Measurements from ENCODE around the gene MPC1L. TPM values are rescaled to one million over a fixed set of nuclear protein-coding genes. Genes with fewer than 3 reads are reported as not detected.

MPC1L gene
- total RNA-seq, 1 experiment from 2014 or later = not detected

GRCh38 chrX:40652664-40653063 is 29.4 kb downstream of the MPC1L start:
- Histone ChIP-seq H3K27me3 (ENCODE audit: insufficient read depth, low read length) (no peaks in the 10 kb centered on the region), H3K36me3 (ENCODE audit: control insufficient read depth in 1 of 2, insufficient read depth in 2 of 2, low read length in 2 of 2) (0 out of 4 replicates have a peak, but pooled peaks cover 0 to 3% of the 10 kb centered on the region in 2 experiments), H4K20me1 (ENCODE audit: insufficient read depth) (no peaks in the 10 kb centered on the region), H3K9ac (ENCODE audit: low read length) (no peak overlapping the region), H3K4me2 (ENCODE audit: low read length) (no peak overlapping the region), H3K4me1 (ENCODE audit: control insufficient read depth in 1 of 2, insufficient read depth in 2 of 2, low read length in 2 of 2) (peaks cover 4% of the 10 kb centered on the region in 2 experiments; a peak in 2 of 4 replicates), H3K79me2 (ENCODE audit: insufficient read depth, low read length) (no peaks in the 10 kb centered on the region), H3K4me3 (replicated peaks in 1 of 2; ENCODE audit: low read depth in 1 of 2, low read length in 2 of 2) (no peak overlapping the region), H3K9me2 (ENCODE audit: insufficient read depth) (no peaks in the 10 kb centered on the region), H2AFZ (ENCODE audit: low read depth, low read length, poor library complexity, severe bottlenecking) (no peak overlapping the region), H3K27ac (ENCODE audit: low read depth, low read length) (no peak overlapping the region), H3K9me3 (ENCODE audit: control insufficient read depth in 1 of 2, insufficient read depth in 1 of 2, low read depth in 1 of 2, low read length in 2 of 2) (no peaks in the 10 kb centered on the region)
- DNase-seq (ENCODE audit: low read depth, low spot score) (no peak), ATAC-seq (no peak)
- ChIA-PET POLR2A (no interaction called here), CTCF (interaction anchor here (1.5 kb wide), 1 partner anchor 462 kb away, joined by 12 read pairs; no protein-coding TSS in a partner anchor), RAD21 (ENCODE audit: low non-redundant PET in 1 of 2, low total read pairs in 2 of 2, uncharacterized antibody in 2 of 2, unreplicated experiment in 2 of 2) (interaction anchor here in 1 of 2 experiments (1.7 kb wide), 1 partner anchor 141 kb away, joined by 3 read pairs; no protein-coding TSS in a partner anchor)
- TF ChIP-seq JUND (IDR thresholded peaks at IDR 0.05) (no peak), SP1 (IDR thresholded peaks at IDR 0.05; ENCODE audit: low read depth) (no peak)
- intact Hi-C loops (cut with micrococcal nuclease) = loop anchor here (10.0 kb wide), 1 partner anchor 462 kb away; no protein-coding TSS in a partner anchor
- no TSS peak for BruUV-seq (replicated peaks)

- H3K79me2 ChIP-seq (ENCODE audit: insufficient read depth, low read length) = no peaks in the 10 kb centered on the region
- ATAC-seq = no peak
- no peaks in the 10 kb centered on the region for H3K4me1 ChIP-seq (ENCODE audit: control insufficient read depth in 1 of 2, insufficient read depth in 2 of 2, low read length in 2 of 2)
- 0 out of 4 replicates have a peak, but pooled peaks cover 0 to 3% of the 10 kb centered on the region in 2 experiments for H3K36me3 ChIP-seq (ENCODE audit: control insufficient read depth in 1 of 2, insufficient read depth in 2 of 2, low read length in 2 of 2)
- no peak overlapping the region for H3K9ac ChIP-seq (ENCODE audit: low read length)
- no peak for DNase-seq (ENCODE audit: low read depth, low spot score)
- POLR2A ChIA-PET = no interaction called here
- no peak overlapping the region for H3K4me3 ChIP-seq (replicated peaks in 1 of 2; ENCODE audit: low read depth in 1 of 2, low read length in 2 of 2)
- no TSS peak for BruUV-seq (replicated peaks)
- RAD21 ChIA-PET (ENCODE audit: low non-redundant PET in 1 of 2, low total read pairs in 2 of 2, uncharacterized antibody in 2 of 2, unreplicated experiment in 2 of 2) = interaction anchor here in 1 of 2 experiments (0.7 kb wide), 1 partner anchor 459 kb away, joined by 3 read pairs; no protein-coding TSS in a partner anchor
- CTCF ChIA-PET = interaction anchor here (0.8 kb wide), 1 partner anchor 141 kb away, joined by 4 read pairs; no protein-coding TSS in a partner anchor
- no peaks in the 10 kb centered on the region for H3K27me3 ChIP-seq (ENCODE audit: insufficient read depth, low read length)
- no peaks in the 10 kb centered on the region for H3K9me2 ChIP-seq (ENCODE audit: insufficient read depth)
- no peak overlapping the region for H2AFZ ChIP-seq (ENCODE audit: low read depth, low read length, poor library complexity, severe bottlenecking)
- intact Hi-C loops (cut with micrococcal nuclease) = loop anchor here (10.0 kb wide), 1 partner anchor 461 kb away; no protein-coding TSS in a partner anchor
- H3K9me3 ChIP-seq (ENCODE audit: control insufficient read depth in 1 of 2, insufficient read depth in 1 of 2, low read depth in 1 of 2, low read length in 2 of 2) = no peaks in the 10 kb centered on the region
- no peak overlapping the region for H3K4me2 ChIP-seq (ENCODE audit: low read length)
- TF ChIP-seq ZFX (IDR thresholded peaks at IDR 0.05) (no peak), REST (IDR thresholded peaks at IDR 0.05; ENCODE audit: low read depth) (no peak), EZH2phosphoT487 (IDR thresholded peaks at IDR 0.05; ENCODE audit: borderline replicate concordance) (no peak), SP1 (IDR thresholded peaks at IDR 0.05; ENCODE audit: low read depth) (no peak), TCF7L2 (IDR thresholded peaks at IDR 0.05; ENCODE audit: borderline replicate concordance, extremely low read depth, insufficient read depth, insufficient read length) (no peak), EGR1 (IDR thresholded peaks at IDR 0.05; ENCODE audit: low read depth) (no peak), JUND (IDR thresholded peaks at IDR 0.05) (no peak), FOSL1 (IDR thresholded peaks at IDR 0.05; ENCODE audit: low read depth) (no peak), SRF (IDR thresholded peaks at IDR 0.05; ENCODE audit: low read depth) (no peak)
- no peaks in the 10 kb centered on the region for H4K20me1 ChIP-seq (ENCODE audit: insufficient read depth)
- no peak overlapping the region for H3K27ac ChIP-seq (ENCODE audit: low read depth, low read length)
Observed at GRCh38 chrX:40653535-40653934, 30.3 kb downstream of the MPC1L start.
